HUDEP-2 (cell line): ENCODE data around the gene AJM1.

ENCODE experiments used
- DNase-seq, 76 experiments: peaks; one replicate each; lab custom pipeline; 2025; ENCODE audit not compliant: unreplicated experiment in 76 of 76; lab: John Stamatoyannopoulos, UW

The AJM1 gene

GRCh38 chr9:136807281-136808074 is 34.8 kb upstream of the AJM1 start, which contains the start of gene RABL6:
TSS of gene RABL6 (plus strand) at chr9:136807948. CDS start at chr9:136808197, 249 bp downstream.
- DNase-seq = peak in 65 of 76 experiments; percentile 16 to 80 (median 59)

GRCh38 chr9:136808075-136808805 is 34.0 kb upstream of the AJM1 start:
- peak in 7 of 76 experiments; percentile 19 to 56 (median 29) for DNase-seq

GRCh38 chr9:136808806-136809158 is 33.5 kb upstream of the AJM1 start:
- no peak for DNase-seq

GRCh38 chr9:136814725-136815421 is 27.4 kb upstream of the AJM1 start:
- DNase-seq = no peak

- no peak for DNase-seq
Observed at GRCh38 chr9:136815422-136815782, 26.9 kb upstream of the AJM1 start.

- no peak for DNase-seq
Observed at GRCh38 chr9:136820971-136821825, 21.1 kb upstream of the AJM1 start.

- DNase-seq = no peak
Observed at GRCh38 chr9:136821826-136822544, 20.3 kb upstream of the AJM1 start.

- no peak for DNase-seq
Observed at GRCh38 chr9:136823136-136824046, 18.9 kb upstream of the AJM1 start.

GRCh38 chr9:136824496-136825225 is 17.6 kb upstream of the AJM1 start:
- DNase-seq = no peak

GRCh38 chr9:136825295-136826187 is 16.7 kb upstream of the AJM1 start:
- DNase-seq = no peak

GRCh38 chr9:136826188-136826541 is 16.1 kb upstream of the AJM1 start:
- DNase-seq = no peak

GRCh38 chr9:136826703-136827582 is 15.3 kb upstream of the AJM1 start:
- DNase-seq = no peak

- no peak for DNase-seq
Observed at GRCh38 chr9:136827794-136828473, 14.3 kb upstream of the AJM1 start.

GRCh38 chr9:136828474-136829140 is 13.7 kb upstream of the AJM1 start:
- DNase-seq = no peak

GRCh38 chr9:136829412-136829811 is 12.9 kb upstream of the AJM1 start:
- no peak for DNase-seq
